Esophagus squamous epithelium (tissue), 5 donors: ENCODE data around the gene ODAD4. TPM values are rescaled to one million over a fixed set of nuclear protein-coding genes. Genes with fewer than 3 reads are reported as not detected.
A peak's percentile ranks its signal among the peaks of the same experiment; 100 is the strongest.

ENCODE experiments used
- DNase-seq: peaks from one replicate; lab custom pipeline; 2025; lab: John Stamatoyannopoulos, UW
- H3K27ac ChIP-seq, 4 donors: fragments of 200-600 bp; sonication (generic); one replicate each; pipeline ENCODE4 v1.5.1; 2016 to 2019; ENCODE audit warnings: mild to moderate bottlenecking in 1 of 4
- H3K27me3 ChIP-seq, 4 donors: fragments of 200-600 bp; sonication (generic); 1 replicate in 3 of 4; 2 replicates in 1 of 4; pipeline versions ENCODE4 v1.5.1 to v1.6.0; 2017 to 2021; ENCODE audit warnings: antibody characterized with exemption in 1 of 4
- H3K36me3 ChIP-seq, 3 donors: fragments of 200-600 bp; sonication (generic); one replicate each; pipeline ENCODE4 v1.5.1; 2016 to 2019
- H3K4me1 ChIP-seq, 3 donors: fragments of 200-600 bp; sonication (generic); one replicate each; pipeline ENCODE4 v1.5.1; 2017 to 2019
- H3K4me3 ChIP-seq, 4 donors: fragments of 200-600 bp; sonication (generic); 1 replicate in 3 of 4; 2 replicates in 1 of 4; pipeline ENCODE4 v1.5.1; 2016 to 2019; ENCODE audit warnings: mild to moderate bottlenecking in 2 of 4, moderate library complexity in 1 of 4
- H3K9me3 ChIP-seq, 3 donors: fragments of 200-600 bp; sonication (generic); one replicate each; pipeline ENCODE4 v1.5.1; 2016 to 2019
- POLR2A ChIP-seq, 4 donors: fragments of 450-650 bp; IDR thresholded peaks; one replicate each; pipeline ENCODE4 v1.6.1; 2017; ENCODE audit warnings: antibody characterized with exemption in 4 of 4, mild to moderate bottlenecking in 4 of 4, moderate library complexity in 3 of 4
- WGBS, 2 donors: methylation state at CpG; one replicate each; pipeline ENCODE4 v1.1.5; 2018; 5-methylcytosine and 5-hydroxymethylcytosine counted together
- intact Hi-C: fragments of 100-400 bp; cut with DNase I; formaldehyde crosslinking; loops from one replicate; pipeline ENCODE4 v1.15.0; 2022
- total RNA-seq, 4 donors: library from RNA; depleted of rRNA; stranded (reverse); fragments of >200 nt; gene quantifications; one replicate each; pipeline ENCODE4 v1.1.0, GENCODE V29; 2016
- TF ChIP-seq, protein P1 (sequence below), 6 experiments: fragments of 450-650 bp in 4 of 6; fragments of 200-600 bp in 2 of 6; sonication (generic) in 2 of 6; IDR thresholded peaks; one replicate each; pipeline ENCODE4 v1.5.1; 2016 to 2019; ENCODE audit warnings: antibody characterized with exemption in 6 of 6, mild to moderate bottlenecking in 4 of 6, moderate library complexity in 4 of 6
- donor health status: DM: yes; HTN: yes; CAD: no.

The ODAD4 gene
- total RNA-seq, 4 donors from 2014 or later, result 0.38 TPM; not detected in 3

DNA sequence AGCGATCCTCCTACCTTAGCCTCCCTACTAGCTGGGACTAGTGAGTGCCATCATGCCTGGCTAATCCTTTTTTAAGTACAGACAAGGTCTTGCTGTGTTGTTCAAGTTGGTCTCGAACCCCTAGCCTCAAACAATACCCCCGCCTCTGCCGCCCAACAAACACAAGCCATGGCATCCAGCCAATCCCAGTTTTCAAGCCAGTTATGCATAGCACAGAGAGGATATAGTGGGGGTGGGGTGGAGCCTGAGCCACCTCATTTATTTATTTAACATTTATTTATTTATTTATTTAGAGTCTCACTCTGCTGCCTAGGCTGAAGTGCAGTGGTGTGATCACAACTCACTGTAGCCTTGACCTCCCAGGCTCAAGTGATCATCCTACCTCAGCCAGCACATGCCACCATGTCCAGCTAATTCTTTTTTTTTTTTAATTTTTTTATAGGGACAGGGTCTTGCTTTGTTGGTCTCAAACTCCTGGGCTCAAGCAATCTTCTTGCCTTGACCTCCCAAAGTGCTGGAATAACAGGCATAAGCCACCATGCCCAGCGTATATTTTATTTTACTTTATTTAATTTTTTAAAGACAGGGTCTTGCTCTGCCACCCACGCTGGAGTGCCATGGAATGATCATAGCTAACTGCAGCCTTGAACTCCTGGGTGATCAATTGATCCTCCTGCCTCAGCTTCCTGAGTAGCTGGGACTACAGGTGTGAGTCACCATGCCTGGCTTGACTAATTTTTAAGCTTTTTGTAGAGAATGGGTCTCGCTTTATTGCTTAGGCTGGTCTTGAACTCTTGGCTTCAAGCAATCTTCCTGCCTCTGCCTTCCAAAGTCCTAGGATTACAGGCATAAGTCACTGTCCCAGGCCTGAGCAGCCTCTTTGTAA, 39.0 kb upstream of the ODAD4 start:
- H3K9me3 ChIP-seq, result no peaks in the 10 kb centered on the region
- peaks cover 0 to 10% (median 3%) of the 10 kb centered on the region in 3 donors for H3K4me1 ChIP-seq
- intact Hi-C loops, result no loop called here
- TF ChIP-seq, protein P1, sequence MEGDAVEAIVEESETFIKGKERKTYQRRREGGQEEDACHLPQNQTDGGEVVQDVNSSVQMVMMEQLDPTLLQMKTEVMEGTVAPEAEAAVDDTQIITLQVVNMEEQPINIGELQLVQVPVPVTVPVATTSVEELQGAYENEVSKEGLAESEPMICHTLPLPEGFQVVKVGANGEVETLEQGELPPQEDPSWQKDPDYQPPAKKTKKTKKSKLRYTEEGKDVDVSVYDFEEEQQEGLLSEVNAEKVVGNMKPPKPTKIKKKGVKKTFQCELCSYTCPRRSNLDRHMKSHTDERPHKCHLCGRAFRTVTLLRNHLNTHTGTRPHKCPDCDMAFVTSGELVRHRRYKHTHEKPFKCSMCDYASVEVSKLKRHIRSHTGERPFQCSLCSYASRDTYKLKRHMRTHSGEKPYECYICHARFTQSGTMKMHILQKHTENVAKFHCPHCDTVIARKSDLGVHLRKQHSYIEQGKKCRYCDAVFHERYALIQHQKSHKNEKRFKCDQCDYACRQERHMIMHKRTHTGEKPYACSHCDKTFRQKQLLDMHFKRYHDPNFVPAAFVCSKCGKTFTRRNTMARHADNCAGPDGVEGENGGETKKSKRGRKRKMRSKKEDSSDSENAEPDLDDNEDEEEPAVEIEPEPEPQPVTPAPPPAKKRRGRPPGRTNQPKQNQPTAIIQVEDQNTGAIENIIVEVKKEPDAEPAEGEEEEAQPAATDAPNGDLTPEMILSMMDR (IDR thresholded peaks at IDR 0.05), result no peak
- no peak for TF ChIP-seq POLR2A (IDR thresholded peaks at IDR 0.05)
- H3K4me3 ChIP-seq, result no peak overlapping the region
- no peak overlapping the region for H3K27ac ChIP-seq
- WGBS, 2 donors, result 89 to 98% methylated on average over 6 to 7 of the region's 7 CpGs
- H3K27me3 ChIP-seq, result no peaks in the 10 kb centered on the region
- no peak for DNase-seq
- H3K36me3 ChIP-seq, result peaks cover 17 to 100% (median 51%) of the 10 kb centered on the region in 3 donors

DNA sequence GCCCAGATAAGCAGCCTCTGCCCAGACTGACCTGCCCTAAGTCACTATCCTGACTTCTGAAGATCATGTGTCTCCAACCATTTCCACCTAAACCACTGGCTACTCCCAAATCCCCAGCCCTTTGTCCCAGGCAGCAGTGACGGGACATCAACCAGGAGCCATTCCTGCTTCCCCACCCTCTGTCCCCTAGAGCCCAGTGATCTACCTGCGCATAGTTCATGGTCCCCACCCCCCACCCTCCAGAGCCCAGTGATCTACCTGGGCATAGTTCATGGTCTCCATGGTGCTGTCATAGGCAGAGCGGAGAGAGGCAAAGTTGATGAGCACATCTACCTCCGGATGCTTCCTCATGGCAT, 38.4 kb upstream of the ODAD4 start:
- WGBS, 2 donors, result 97 to 100% methylated on average over 3 of the region's 4 CpGs

DNA sequence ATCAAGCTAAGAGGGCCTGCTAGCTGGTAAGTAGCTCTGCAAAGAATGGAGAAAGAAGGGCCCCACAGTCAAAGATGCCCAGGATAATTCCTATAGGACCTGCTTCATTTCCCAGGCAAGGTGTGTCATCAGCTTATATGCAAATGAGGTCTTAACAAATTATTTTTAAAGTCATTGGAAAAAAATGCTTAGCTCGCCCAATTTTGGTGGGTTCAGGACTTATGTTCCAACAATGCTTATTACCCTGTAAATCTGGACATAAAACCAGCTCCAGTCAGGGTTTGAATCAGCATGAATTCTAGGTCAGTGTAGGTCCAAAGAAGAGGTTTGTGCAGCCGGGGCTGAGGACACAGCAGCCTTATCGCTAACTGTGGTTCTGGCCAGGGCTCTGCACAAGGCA, 37.0 kb upstream of the ODAD4 start:
- Histone ChIP-seq H3K4me3 (no peak overlapping the region), H3K9me3 (no peaks in the 10 kb centered on the region), H3K27me3 (no peaks in the 10 kb centered on the region), H3K4me1 (peaks cover 0 to 10% (median 3%) of the 10 kb centered on the region in 3 donors), H3K27ac (no peak overlapping the region), H3K36me3 (peaks cover 22 to 100% (median 55%) of the 10 kb centered on the region in 3 donors)
- TF ChIP-seq, protein P1 (IDR thresholded peaks at IDR 0.05), result no peak
- no peak for TF ChIP-seq POLR2A (IDR thresholded peaks at IDR 0.05)
- 88 to 90% methylated on average over 3 of the region's 3 CpGs for WGBS, 2 donors
- DNase-seq, result no peak
- intact Hi-C loops, result no loop called here

More for the DNA sequence above, 38.4 kb upstream of the ODAD4 start:
- no peaks in the 10 kb centered on the region for H3K9me3 ChIP-seq
- peaks cover 23 to 100% (median 50%) of the 10 kb centered on the region in 3 donors for H3K36me3 ChIP-seq
- TF ChIP-seq, protein P1 (IDR thresholded peaks at IDR 0.05), result no peak
- no peak for TF ChIP-seq POLR2A (IDR thresholded peaks at IDR 0.05)
- no peak overlapping the region for H3K4me3 ChIP-seq
- intact Hi-C loops, result no loop called here
- no peaks in the 10 kb centered on the region for H3K27me3 ChIP-seq
- H3K4me1 ChIP-seq, result peaks cover 0 to 10% (median 3%) of the 10 kb centered on the region in 3 donors
- DNase-seq, result no peak
- no peak overlapping the region for H3K27ac ChIP-seq

DNA sequence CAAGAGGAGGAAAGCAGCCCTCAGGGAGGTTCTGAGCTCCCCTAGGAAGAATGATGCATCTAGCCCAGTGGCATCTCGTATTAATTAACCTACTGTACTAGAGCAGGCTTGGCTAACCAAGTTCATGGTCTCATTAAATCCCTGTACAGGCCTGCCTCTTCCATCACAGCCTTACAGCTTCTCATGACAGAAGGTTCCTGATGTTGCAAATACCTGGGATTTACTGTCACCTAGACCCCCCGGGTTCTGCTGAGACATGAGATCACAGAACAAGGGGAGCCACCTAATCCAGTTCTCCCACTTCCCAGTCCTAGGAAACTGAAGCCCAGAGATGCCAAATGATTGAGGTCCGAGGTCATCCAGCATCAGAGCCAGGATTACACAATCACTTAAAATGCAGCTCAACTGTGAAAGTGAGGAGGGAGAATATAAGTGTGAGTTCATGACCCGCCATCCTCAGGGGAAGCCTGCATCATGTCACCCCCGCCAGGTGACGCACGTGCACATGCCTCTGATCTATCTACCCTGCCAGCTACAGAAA, 35.6 kb upstream of the ODAD4 start:
- Histone ChIP-seq H3K4me1 (peaks cover 0 to 10% (median 3%) of the 10 kb centered on the region in 3 donors), H3K36me3 (peaks cover 27 to 100% (median 51%) of the 10 kb centered on the region in 3 donors), H3K9me3 (no peaks in the 10 kb centered on the region), H3K27ac (peak overlapping the region in 2 of 4 donors; percentile 74 to 83), H3K27me3 (no peaks in the 10 kb centered on the region), H3K4me3 (no peak overlapping the region)
- TF ChIP-seq, protein P1 (IDR thresholded peaks at IDR 0.05), result no peak
- no peak for TF ChIP-seq POLR2A (IDR thresholded peaks at IDR 0.05)
- WGBS, 2 donors, result 59 to 62% methylated on average over 7 of the region's 7 CpGs
- intact Hi-C loops, result no loop called here
- no peak for DNase-seq

DNA sequence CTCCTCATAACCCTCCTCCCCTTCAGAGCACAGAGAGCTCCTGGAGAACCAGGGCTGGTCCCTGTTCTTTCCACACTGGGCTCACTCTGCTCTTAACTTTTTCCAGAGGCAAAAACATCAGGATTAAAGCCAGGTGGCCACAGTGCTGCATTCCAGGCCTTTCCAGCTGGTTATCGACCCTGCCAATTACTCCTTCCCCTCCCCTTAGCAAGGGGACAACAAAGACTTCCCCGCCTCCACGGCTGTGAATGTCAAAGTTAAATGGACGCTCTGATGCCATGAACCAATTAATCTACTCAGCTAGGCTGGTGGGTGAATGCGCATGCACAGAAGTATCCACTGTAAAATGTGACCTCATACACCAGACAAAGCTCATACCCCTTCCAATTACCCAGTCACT, 34.8 kb upstream of the ODAD4 start:
- H3K27ac ChIP-seq, result peak overlapping the region in 3 of 4 donors; percentile 28 to 83 (median 74)
- WGBS, 2 donors, result 76% methylated on average over 5 of the region's 5 CpGs; no CpG with 5 or more reads in 1 of the 2 donors
- intact Hi-C loops, result no loop called here
- no peaks in the 10 kb centered on the region for H3K9me3 ChIP-seq
- no peaks in the 10 kb centered on the region for H3K27me3 ChIP-seq
- peaks cover 27 to 100% (median 51%) of the 10 kb centered on the region in 3 donors for H3K36me3 ChIP-seq
- H3K4me3 ChIP-seq, result no peak overlapping the region
- no peak for DNase-seq
- TF ChIP-seq POLR2A (IDR thresholded peaks at IDR 0.05), result no peak
- TF ChIP-seq, protein P1 (IDR thresholded peaks at IDR 0.05), result no peak
- H3K4me1 ChIP-seq, result peaks cover 0 to 10% (median 3%) of the 10 kb centered on the region in 3 donors
